Activated CD4-positive, CD25-positive, alpha-beta regulatory T cell treated with anti-CD3 and anti-CD28 coated beads, Interleukin-2, amount 50 U/mL, for 24 hours (primary cell): Measurements from ENCODE around the gene GRK3.
"Not testable (repeated sequence)": the region's sequence is repeated elsewhere in the genome, so short reads cannot be mapped to it uniquely, and the experiment has no call there.

Experiments used
- ATAC-seq, 2 donors: fragments of 150-1000 bp; cut with Tn5 transposase; one replicate each; pipeline ENCODE4 v1.10.0; 2021; ENCODE audit warnings: mild to moderate bottlenecking in 1 of 2, moderate library complexity in 1 of 2

The GRK3 gene

GRCh38 chr22:25702571-25703167 lies 138.2 kb downstream of the GRK3 start:
- ATAC-seq: peak; percentile 86 to 93

GRCh38 chr22:25704701-25705100 lies 140.2 kb downstream of the GRK3 start:
- no peak for ATAC-seq

- ATAC-seq: no peak
Measured at GRCh38 chr22:25706197-25706596, 141.7 kb downstream of the GRK3 start.

- not testable (repeated sequence) for ATAC-seq
Measured at GRCh38 chr22:25708430-25708829, 144.0 kb downstream of the GRK3 start.

GRCh38 chr22:25709758-25710157 lies 145.3 kb downstream of the GRK3 start:
- peak; percentile 79 for ATAC-seq

- ATAC-seq: no peak
Measured at GRCh38 chr22:25710501-25710900, 146.0 kb downstream of the GRK3 start.

- ATAC-seq: no peak
Measured at GRCh38 chr22:25711491-25711890, 147.0 kb downstream of the GRK3 start.

- no peak for ATAC-seq
Measured at GRCh38 chr22:25712661-25713400, 148.4 kb downstream of the GRK3 start.

- ATAC-seq: no peak
Measured at GRCh38 chr22:25714070-25714469, 149.6 kb downstream of the GRK3 start.

GRCh38 chr22:25714739-25715138 lies 150.3 kb downstream of the GRK3 start:
- ATAC-seq: no peak

GRCh38 chr22:25716637-25717036 lies 152.2 kb downstream of the GRK3 start:
- no peak for ATAC-seq

GRCh38 chr22:25718135-25718840 lies 153.8 kb downstream of the GRK3 start:
- ATAC-seq: no peak

- ATAC-seq: no peak
Measured at GRCh38 chr22:25722223-25722622, 157.7 kb downstream of the GRK3 start.

GRCh38 chr22:25722626-25723025 lies 158.2 kb downstream of the GRK3 start:
- no peak for ATAC-seq

- no peak for ATAC-seq
Measured at GRCh38 chr22:25726241-25726640, 161.8 kb downstream of the GRK3 start.

- no peak for ATAC-seq
Measured at GRCh38 chr22:25728071-25728470, 163.6 kb downstream of the GRK3 start.

- ATAC-seq: no peak
Measured at GRCh38 chr22:25729016-25729995, 164.8 kb downstream of the GRK3 start.

GRCh38 chr22:25735650-25736049 lies 171.2 kb downstream of the GRK3 start:
- ATAC-seq: no peak

- ATAC-seq: peak; percentile 76 to 89
Measured at GRCh38 chr22:25736378-25737011, 172.0 kb downstream of the GRK3 start.

- ATAC-seq: no peak
Measured at GRCh38 chr22:25739659-25740344, 175.3 kb downstream of the GRK3 start.
